ENCODE results near the gene CSAD. TPM values are rescaled to one million over a fixed set of nuclear protein-coding genes. Genes with fewer than 3 reads are reported as not detected.
"Not testable (repeated sequence)": the region's sequence is repeated elsewhere in the genome, so short reads cannot be mapped to it uniquely, and the experiment has no call there.

CSAD gene
- total RNA-seq, 1 donor from 2014 or later: 30.7 TPM

- Histone ChIP-seq H3K9me3 (no peaks in the 10 kb centered on the region), H3K4me1 (peaks cover 6 to 31% of the 10 kb centered on the region in 2 donors), H3K4me3 (no peak overlapping the region), H3K27ac (no peak overlapping the region), H3K27me3 (no peaks in the 10 kb centered on the region), H3K36me3 (no peaks in the 10 kb centered on the region)
- intact Hi-C loops (cut with DNase I): no loop called here
- no peak for DNase-seq (ENCODE audit: low spot score in 2 of 2)
- TF ChIP-seq CTCF (IDR thresholded peaks at IDR 0.05): no peak
Measured at GRCh38 chr12:53113136-53113705, 67.5 kb downstream of the CSAD start.

GRCh38 chr12:53112431-53112830 is 68.3 kb downstream of the CSAD start:
- not testable (repeated sequence) for H3K27me3 ChIP-seq

More at GRCh38 chr12:53112431-53112830, 68.3 kb downstream of the CSAD start:
- peaks cover 6 to 32% of the 10 kb centered on the region in 2 donors for H3K4me1 ChIP-seq
- DNase-seq (ENCODE audit: low spot score in 2 of 2); H3K9me3 ChIP-seq; intact Hi-C loops (cut with DNase I); H3K4me3 ChIP-seq; H3K36me3 ChIP-seq; H3K27ac ChIP-seq: not testable (repeated sequence)

Other genes starting within 250 kb of the CSAD start
- gene KRT18, start 231.8 kb downstream of the CSAD start, total RNA-seq: 285 TPM
- 181 TPM for gene EIF4B, start 174.5 kb downstream of the CSAD start, total RNA-seq
- 608 TPM for gene TNS2, start 130.9 kb downstream of the CSAD start, total RNA-seq
- gene SPRYD3, start 101.5 kb downstream of the CSAD start, total RNA-seq: 48.6 TPM
- 1,664 TPM for gene IGFBP6, start 83.3 kb downstream of the CSAD start, total RNA-seq
- gene SOAT2, start 77.4 kb downstream of the CSAD start, total RNA-seq: not detected
- 5.9 TPM for gene ZNF740, start 203 bp downstream of the CSAD start, total RNA-seq
- 1.6 TPM for gene ITGB7, start 26.3 kb upstream of the CSAD start, total RNA-seq
- gene RARG, start 51.3 kb upstream of the CSAD start, total RNA-seq: 29.8 TPM
- gene ESPL1, start 87.4 kb upstream of the CSAD start, total RNA-seq: not detected
- gene PFDN5, start 114.6 kb upstream of the CSAD start, total RNA-seq: 187 TPM
- 27.5 TPM for gene MYG1, start 118.8 kb upstream of the CSAD start, total RNA-seq
- 21.2 TPM for gene AAAS, start 140.7 kb upstream of the CSAD start, total RNA-seq
- gene SP7, start 155.4 kb upstream of the CSAD start, total RNA-seq: not detected
- gene SP1, start 199.3 kb upstream of the CSAD start, total RNA-seq: 49.0 TPM
- gene AMHR2, start 242.9 kb upstream of the CSAD start, total RNA-seq: not detected

Data from ascending aorta (tissue), 2 donors.